CD4-positive, alpha-beta T cell treated with Interleukin-6 at 100 ng/mL for 8 hours (primary cell): ENCODE results near the gene PRR12.

Experiments
- DNase-seq: peaks from one replicate; pipeline ENCODE4 v3.0.0-alpha.2; 2020; ENCODE audit warnings: mixed read lengths, low spot score

Gene PRR12, protein sequence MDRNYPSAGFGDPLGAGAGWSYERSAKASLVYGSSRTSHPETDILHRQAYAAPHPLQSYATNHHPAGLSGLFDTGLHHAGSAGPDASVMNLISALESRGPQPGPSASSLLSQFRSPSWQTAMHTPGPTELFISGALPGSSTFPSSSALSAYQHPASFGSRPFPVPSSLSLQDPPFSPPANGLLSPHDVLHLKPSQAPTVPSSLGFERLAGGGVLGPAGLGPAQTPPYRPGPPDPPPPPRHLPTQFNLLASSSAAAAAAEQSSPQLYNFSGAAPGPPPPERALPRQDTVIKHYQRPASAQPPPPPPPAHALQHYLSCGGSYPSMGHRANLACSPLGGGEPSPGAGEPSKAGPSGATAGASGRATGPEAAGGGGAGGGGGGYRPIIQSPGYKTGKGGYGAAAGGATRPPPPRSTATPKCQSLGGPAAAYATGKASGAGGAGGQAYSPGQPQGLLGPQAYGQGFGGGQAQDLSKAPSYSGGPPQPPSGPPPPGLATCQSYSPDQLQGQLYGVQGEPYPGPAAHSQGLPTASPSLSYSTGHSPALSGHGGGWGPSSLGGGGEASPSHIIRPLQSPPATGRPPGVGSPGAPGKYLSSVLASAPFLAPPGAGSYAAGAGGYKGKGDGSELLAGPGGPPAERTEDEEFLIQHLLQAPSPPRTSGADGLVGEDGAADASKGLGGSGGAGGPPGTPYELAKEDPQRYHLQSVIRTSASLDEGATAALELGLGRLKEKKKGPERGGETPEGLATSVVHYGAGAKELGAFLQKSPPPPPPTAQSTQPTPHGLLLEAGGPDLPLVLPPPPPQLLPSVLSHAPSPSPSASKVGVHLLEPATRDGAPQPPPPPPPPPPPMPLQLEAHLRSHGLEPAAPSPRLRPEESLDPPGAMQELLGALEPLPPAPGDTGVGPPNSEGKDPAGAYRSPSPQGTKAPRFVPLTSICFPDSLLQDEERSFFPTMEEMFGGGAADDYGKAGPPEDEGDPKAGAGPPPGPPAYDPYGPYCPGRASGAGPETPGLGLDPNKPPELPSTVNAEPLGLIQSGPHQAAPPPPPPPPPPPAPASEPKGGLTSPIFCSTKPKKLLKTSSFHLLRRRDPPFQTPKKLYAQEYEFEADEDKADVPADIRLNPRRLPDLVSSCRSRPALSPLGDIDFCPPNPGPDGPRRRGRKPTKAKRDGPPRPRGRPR (N-terminal part only)

DNA sequence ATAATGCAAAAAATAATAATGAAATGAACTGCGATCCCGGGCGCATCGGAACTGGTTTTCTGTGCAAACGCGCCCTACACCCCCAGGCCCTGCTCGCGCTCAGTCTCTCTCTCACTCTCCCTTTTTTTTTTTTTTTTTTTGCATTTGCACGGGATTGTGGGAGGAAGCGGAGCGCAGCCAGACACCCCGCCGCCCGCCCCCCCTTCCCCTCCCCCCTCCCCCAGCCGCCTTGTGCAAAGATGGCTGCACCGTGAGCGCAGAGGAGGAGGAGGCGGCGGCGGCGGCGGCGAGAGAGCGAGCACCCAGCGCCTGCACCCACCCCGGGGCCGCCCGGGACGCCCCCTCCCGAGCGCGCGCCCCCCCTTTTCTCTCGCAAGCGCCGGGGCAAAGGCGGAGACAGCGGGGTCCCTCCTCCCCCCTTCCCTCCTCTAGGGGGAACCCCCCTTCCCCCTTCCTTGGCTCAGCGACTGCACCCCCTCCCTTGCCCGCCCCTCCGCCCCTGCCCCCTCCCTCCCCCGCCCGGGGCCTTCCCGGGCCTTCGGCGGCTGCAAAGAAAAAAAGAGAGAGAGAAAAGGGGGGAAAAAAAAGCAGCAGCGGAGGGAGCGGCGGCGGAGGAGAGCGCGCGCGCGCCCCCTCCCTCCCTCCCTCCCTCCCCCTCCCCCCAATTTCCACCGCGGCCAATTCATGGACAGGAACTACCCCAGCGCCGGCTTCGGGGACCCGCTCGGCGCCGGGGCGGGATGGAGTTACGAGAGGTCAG, at the start of gene PRR12:
PRR12 (plus strand) TSS at position 212 of the 760 bp plus-strand sequence; CDS start at position 685, 473 bp downstream.
- DNase-seq: peak; percentile 81

DNA sequence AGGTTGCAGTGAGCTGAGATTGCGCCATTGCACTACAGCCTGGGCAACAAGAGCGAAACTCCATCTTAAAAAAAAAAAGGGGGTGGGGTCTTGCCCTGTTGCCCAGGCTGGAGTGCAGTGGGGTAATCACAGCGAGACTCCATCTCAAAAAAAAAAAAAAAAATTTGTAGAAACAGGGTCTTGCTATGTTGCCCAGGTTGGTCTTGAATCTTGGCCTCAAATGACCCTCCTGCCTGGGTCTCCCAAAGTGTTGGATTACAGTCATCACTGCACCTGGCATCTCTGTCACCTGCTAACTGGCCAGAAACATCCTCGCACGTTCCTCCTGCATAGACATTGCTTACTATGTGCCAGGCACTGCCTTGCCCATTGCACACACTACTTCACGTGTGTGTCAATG, 49.1 kb upstream of the PRR12 start:
- DNase-seq: no peak

DNA sequence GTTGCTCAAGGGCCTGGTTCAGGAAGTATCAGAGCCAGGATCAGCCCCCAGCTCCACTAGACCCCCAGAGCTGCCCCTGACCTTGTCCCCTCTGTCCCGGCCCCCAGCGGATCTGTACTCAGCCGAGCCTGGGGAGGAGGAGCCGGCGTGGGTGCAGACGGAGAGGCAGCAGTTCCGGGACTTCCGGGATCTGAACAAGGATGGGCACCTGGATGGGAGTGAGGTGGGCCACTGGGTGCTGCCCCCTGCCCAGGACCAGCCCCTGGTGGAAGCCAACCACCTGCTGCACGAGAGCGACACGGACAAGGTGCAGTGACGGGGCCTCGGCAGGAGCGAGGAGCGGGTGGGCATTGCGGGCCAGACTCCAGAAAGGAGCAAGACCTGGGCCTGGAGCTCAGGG, 48.5 kb upstream of the PRR12 start:
- DNase-seq: no peak

DNA sequence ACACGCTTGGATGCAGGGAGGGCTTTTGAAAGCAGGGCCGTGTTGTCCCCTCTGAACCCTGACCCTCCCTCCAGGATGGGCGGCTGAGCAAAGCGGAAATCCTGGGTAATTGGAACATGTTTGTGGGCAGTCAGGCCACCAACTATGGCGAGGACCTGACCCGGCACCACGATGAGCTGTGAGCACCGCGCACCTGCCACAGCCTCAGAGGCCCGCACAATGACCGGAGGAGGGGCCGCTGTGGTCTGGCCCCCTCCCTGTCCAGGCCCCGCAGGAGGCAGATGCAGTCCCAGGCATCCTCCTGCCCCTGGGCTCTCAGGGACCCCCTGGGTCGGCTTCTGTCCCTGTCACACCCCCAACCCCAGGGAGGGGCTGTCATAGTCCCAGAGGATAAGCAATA, 48.0 kb upstream of the PRR12 start:
- no peak for DNase-seq

DNA sequence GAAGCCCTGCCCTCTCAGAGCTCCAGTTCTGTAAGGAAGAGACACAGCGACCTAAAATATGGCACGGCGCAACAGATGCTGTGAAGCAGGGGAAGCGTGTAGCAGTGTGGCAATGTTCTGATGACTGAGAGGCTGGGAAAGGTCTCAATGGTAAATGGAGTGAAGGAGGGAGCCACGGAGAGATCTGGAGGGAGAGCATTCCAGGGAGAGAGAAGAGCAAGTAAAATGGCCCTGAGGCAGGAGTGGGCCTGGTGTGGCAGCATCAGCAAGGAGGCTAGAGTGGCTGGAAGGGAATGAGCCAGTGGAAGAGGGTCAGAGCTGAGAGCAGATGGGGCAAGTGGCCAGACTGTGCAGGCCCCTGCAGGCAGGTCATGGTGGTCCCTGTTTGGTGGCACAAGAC, 46.8 kb upstream of the PRR12 start:
- no peak for DNase-seq

DNA sequence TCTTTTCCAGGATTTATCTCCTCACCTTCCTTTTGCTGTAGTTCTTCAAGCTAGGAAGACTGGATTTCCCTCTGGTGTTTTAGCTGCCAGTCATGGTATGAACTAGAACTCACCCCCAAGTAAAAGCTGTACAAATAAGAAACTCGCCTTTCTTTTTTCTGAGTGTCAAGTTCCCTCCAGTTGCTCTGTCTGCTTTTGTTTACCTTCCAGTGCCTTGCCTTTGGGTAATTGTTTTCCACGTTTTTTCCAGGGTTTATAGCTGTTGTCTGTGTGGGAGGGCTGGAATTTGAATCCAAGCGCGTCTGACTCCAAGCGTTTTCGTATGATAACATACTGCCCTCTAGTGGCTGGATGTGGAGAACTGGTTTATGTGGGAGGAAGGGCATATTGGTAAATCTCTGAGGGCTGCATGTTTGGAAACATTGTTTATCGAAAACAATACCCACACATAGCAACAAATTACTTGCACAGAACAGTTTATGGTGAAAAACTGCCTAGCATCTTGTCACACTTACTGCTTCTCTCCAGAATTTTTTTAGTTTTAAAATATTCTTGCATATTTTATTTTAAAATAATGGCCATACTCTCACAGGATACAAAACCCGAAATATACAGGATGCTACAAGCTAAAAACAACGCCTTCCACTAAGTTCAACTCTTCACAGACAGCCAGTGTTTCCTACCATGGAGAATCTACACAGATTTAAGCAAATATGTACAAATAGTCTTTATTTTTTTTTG, 44.0 kb upstream of the PRR12 start:
- peak; percentile 79 for DNase-seq

DNA sequence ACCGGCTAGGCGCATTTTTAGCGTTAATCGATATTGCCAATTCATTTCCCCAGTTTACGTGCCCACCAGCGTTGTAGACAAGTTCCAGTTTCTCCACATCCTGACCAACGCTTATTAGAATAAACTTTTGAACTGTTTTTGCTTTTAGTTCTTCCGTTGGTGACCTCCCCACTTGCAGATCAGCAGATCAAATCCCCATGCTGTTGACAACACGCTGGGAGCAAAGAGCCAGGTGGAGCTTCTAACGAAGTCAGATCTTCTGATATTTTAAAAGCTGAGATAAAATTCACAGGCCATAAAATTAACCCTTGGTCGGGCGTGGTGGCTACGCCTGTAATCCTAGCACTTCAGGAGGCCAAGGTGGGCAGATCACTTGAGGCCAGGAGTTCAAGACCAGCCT, 41.9 kb upstream of the PRR12 start:
- DNase-seq: no peak

DNA sequence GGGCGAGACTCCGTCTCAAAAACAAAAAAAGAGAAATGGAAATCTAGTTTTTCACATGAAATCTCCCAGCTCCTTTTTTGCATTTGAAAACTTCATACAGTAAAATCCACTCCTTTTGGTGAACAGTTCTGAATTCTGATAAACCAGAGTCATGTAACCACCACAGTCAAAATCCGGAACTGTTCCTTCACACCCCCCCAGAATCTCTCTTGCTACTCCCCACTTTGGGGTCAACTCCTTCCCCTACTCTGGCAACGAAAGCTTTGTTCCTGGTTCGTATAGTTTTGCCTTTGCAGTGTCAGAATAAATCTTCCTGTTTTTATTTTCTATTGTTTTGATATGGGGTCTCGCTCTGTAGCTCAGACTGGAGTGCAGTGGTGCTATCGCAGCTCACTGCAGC, 39.5 kb upstream of the PRR12 start:
- no peak for DNase-seq

DNA sequence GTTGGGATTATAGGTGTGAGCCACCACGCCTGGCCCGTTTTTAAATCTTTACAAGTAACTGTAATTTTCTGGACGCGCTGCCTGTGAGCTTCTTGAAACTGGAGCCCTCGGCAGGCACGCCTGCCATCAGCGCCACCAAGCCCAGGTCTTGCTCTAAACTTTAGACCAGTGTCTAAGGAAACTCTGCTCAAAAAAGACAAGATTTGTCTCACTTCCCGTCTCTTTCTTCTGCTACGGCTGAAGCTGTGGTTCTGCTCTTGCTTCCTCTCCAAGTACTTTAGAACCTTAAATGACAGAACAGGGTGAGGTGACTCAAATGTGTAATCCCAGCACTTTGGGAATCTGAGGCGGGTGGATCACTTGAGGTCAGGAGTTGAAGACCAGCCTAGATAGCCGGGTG, 38.2 kb upstream of the PRR12 start:
- peak; percentile 62 for DNase-seq

DNA sequence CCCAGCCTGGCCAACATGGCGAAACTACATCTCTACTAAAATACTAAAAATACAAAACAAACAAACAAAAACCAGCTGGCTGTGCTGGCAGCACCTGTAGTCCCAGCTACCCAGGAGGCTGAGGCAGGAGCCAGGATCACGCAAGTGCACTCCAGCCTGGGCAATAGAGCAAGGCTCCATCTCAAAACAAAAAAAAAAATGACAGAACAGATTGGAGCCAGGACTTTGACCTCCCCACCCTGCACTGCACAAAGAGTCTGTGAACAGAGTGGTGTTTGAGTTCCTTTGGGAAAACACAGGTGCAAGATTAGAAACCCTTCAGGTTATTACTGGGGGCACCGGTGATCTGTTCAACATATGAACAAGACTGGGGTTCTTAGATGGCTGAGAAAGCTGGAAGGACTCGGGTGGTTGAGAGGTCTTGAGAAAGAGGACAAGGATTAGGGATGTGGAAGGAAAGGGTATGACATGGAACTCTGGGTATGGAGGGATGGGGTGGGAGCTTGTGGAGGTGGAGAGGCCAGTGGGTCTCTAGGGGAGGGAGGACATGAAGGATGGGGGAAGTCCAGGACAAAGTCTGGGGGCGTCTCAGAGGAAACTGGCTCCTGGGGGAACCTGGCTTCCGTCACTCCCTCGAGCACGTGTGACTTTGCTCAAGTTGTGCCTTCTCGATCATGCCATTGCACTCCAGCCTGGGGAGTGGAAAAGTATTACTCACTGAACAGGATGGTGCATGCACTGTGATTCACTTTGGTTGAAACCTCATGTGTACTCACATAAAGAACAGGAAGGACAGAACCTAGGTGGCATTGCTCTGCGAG, 37.3 kb upstream of the PRR12 start:
- peak; percentile 51 for DNase-seq

DNA sequence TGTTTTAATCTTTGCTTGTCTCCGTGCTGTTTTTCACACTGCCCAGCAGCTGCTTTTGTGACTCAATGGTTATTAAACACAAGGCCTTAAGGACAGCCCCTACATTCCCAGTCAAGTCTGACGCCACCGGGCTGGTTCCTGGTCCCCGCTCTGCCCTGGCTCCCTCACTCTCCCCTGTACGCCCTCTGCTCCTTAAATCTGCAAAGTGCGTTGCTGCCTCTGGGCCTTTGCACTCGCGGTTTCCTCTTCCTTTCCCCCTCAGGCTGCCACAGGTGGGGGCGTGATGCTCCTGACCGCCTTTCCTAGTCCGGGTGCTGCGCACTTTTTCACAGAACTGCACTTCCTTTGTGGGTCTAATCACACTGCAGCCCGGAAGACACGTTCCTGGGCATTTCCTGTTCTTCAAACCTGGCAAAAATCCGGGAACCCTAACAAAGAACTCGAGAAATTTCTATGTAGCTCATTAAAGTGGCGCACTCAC, 36.2 kb upstream of the PRR12 start:
- DNase-seq: peak; percentile 69

DNA sequence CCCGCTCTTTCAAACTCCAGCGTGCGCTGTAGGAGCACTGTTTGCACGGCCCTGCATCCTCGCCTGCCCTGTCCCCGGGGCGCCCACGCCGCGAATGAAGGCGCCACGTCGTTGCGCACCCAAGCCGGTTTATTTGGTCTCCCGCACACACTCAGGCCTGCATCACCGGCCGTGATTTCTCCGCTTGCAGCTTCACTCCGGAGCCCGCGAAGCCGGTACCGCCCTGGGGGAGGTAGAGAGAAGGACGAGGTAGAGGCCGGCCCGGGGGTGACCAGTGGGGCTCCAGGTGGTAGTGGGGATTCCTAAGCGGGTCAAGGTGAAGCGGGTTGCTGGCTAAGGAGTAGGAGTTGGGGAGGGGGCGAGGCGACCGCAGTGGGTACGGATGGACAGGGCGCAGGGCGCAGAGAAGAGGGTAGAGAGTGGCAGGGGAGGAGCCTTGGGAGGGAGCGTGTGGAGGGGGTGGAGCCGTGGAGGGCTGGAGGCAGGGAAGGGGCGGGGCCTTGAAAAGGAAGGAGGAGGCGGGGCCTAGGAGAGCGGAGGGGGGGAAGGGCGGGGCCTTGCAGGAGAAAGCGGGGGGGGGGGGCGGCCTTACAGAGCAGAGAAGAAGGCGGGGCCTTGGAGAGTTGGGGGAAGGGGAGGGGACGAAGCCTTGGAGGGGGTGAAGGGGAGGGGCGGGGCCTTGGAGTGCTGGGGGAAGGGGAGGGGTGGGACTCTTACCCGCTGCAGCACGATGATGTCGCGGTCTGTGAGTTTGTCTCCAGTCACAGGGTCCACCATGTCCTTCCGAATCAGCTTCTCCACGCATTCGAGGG, 35.2 kb upstream of the PRR12 start:
- DNase-seq: peak; percentile 85

DNA sequence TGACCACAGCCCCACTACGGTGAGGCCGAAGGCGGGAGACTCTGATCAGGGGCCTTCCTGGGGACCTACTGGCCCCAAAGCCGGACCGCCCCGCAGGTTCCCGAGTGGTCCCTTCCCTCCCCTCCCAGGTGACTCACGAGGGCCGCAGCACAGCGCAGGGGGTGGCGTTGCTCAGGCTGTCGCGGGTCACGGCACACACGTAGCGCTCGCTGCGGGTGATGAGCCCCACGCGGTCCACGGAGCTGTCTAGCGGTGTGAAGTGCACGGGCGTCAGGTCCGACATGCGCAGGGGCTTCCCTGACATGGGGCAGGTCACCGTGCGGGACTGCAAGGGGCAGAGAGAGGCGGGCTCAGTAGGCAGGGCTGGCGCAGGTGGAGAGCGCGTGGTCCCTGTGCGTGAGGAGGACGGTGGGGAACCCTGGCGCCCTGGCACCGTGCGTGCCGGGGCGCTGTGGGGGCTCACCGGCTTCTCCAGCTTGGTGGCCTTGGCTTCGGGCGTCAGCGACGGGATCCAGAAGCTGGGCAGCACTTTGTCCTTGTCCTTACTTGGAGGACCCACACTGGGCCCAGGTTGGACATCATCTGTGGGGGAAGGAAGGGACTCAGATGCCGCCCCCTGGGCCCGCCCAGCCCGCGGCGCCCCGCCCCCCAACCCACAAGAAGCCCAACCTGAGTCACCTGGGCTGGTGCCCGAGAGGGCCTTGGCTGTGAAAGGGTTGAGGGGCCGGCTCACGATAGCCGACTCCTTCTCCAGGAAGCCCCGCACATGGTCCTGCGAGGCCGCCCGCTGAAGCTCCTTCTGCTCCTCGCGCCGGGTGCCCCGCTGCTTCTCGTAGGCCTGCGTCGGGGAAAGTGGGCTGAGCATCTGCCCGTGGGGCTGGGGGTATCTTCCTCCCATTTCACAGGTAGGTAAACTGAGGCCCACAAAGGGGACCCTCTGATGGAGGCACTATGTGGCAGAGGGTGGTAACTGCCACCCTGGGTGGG, 34.3 kb upstream of the PRR12 start:
- DNase-seq: no peak

DNA sequence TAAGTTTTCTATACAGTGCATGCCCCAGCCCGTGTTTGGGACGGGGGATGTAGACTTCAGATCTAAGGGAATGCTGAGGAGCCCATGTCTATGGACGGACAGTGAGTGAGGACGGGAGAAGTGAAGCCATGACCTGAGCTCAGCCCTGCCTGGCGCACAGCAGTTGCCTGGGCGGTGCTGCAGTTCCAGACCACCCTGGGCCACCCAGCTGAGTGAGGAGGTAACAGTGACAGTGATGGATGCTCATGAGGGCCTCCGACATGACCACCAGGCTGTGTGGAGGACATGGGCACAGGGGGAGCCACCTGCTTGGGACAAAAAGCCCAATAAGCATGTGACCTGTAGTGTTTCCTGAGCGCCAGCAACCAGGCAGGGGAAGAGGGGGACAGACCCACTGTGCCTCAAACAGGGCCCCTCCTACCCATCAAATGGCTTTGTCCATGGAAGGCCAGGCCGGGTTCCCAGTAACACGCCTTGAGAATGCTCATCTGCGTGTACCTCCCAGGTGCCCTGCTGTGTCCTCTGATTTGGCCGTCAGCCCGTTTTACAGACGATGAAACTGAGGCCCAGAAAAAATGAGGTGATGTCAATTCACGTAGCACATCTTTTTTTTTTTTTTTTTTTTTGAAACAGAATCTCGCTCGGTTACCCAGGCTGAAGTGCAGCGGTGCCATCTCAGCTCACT, 33.2 kb upstream of the PRR12 start:
- DNase-seq: no peak

DNA sequence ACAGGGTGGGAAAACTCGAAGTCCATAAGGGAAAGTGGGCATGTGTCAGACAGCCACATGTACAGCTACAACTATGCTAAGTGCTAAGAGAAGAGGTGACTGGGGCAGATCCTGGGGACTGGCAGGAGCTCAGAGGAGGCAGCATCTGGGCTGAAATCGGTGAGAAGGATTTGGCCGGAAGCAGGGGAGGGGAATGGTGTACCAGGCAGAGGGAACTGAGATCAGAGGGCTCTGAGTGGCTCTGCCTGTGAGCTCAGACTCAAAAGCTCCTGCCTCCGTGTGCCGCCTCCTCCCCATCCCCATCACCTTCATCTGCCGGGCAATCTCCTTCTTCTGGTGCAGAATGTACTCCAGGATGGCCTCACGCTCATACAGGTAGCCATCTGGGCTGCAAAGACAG, 32.4 kb upstream of the PRR12 start:
- peak; percentile 47 for DNase-seq

DNA sequence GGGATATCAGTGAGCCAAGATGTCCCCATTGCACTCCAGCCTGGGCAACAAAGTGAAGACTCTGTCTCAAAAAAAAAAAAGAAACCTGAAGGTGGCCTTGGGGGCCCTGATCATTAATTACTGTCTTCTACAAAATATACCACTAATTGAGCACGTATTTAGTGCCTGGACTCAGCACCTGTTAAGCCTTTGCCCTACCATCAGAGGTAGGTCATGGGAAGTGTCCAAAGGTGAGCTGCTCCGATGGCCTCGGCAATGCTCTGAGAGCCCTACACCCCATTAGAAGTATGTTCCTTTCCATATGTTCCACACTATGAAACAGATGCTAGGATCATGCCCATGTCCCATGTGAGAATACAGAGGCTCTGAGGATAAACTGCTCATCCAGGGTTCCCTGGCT, 31.5 kb upstream of the PRR12 start:
- DNase-seq: no peak

DNA sequence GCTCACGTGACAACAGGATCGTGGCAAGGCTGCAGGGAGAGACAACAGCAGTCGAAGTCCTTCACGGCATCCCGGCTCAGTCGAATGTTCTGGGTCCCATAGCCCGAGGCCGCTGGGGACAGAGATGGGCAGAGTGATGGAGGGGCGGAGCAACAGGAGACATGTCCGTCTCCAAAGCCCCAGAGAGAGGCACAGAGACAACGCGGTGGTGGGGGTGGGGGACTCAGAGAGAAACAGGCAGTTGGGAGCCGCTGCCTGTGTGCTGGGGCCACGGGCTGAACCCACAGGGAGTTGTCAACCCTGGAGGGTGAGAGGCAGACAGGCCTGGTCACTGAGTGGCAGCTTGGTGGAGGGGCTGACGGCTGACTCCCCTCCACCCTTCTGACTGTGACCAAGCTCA, 31.1 kb upstream of the PRR12 start:
- DNase-seq: no peak
